HEK293 (cell line): ENCODE data around the gene SRSF9.

Experiments used
- EGR2 ChIP-seq: fragments of 450-650 bp; formaldehyde crosslinking; IDR thresholded peaks from 2 replicates; pipeline ENCODE4 v1.5.1; 2016; ENCODE audit warnings: low read depth, missing biosample characterization, missing genetic modification characterization
- KLF7 ChIP-seq: fragments of 450-650 bp; formaldehyde crosslinking; IDR thresholded peaks from 2 replicates; pipeline ENCODE4 v1.5.1; 2016; ENCODE audit warnings: missing biosample characterization, missing genetic modification characterization, borderline replicate concordance
- PBX3 ChIP-seq: sonication (generic); formaldehyde crosslinking; IDR thresholded peaks from 2 replicates; pipeline ENCODE4 v1.8.1; 2022; ENCODE audit warnings: mild to moderate bottlenecking, moderate library complexity, missing genetic modification reagents
- PRDM6 ChIP-seq: fragments of 450-650 bp; formaldehyde crosslinking; IDR thresholded peaks from 2 replicates; pipeline ENCODE4 v1.5.1; 2017; ENCODE audit warnings: missing biosample characterization, missing genetic modification characterization
- ZBTB21 ChIP-seq: fragments of 450-650 bp; formaldehyde crosslinking; IDR thresholded peaks from 2 replicates; pipeline ENCODE4 v1.5.1; 2017; ENCODE audit warnings: missing biosample characterization, missing genetic modification characterization
- ZFP3 ChIP-seq: fragments of 450-650 bp; formaldehyde crosslinking; IDR thresholded peaks from 2 replicates; pipeline ENCODE4 v1.5.1; 2016; ENCODE audit warnings: low read depth, missing biosample characterization, missing genetic modification characterization
- ZFP69B ChIP-seq: fragments of 450-650 bp; formaldehyde crosslinking; IDR thresholded peaks from 2 replicates; pipeline ENCODE4 v1.5.1; 2016; ENCODE audit warnings: missing biosample characterization, missing genetic modification characterization
- ZNF121 ChIP-seq: fragments of 450-650 bp; formaldehyde crosslinking; IDR thresholded peaks from 2 replicates; pipeline ENCODE4 v1.5.1; 2016; ENCODE audit warnings: missing biosample characterization, missing genetic modification characterization
- ZNF19 ChIP-seq: fragments of 450-650 bp; formaldehyde crosslinking; IDR thresholded peaks from 2 replicates; pipeline ENCODE4; 2016; ENCODE audit warnings: missing biosample characterization, missing genetic modification characterization, low read depth
- ZNF292 ChIP-seq: fragments of 450-650 bp; formaldehyde crosslinking; IDR thresholded peaks from 2 replicates; pipeline ENCODE4 v1.5.1; 2016; ENCODE audit warnings: low read depth, missing biosample characterization, missing genetic modification characterization, borderline replicate concordance
- ZNF335 ChIP-seq: fragments of 450-650 bp; formaldehyde crosslinking; conservative IDR thresholded peaks from 2 replicates; pipeline ENCODE4 v1.5.1; 2016; ENCODE audit warnings: missing biosample characterization, missing genetic modification characterization
- ZNF362 ChIP-seq: fragments of 450-650 bp; formaldehyde crosslinking; IDR thresholded peaks from 2 replicates; pipeline ENCODE4 v1.5.1; 2016; ENCODE audit warnings: missing biosample characterization, missing genetic modification characterization
- ZNF48 ChIP-seq: fragments of 450-650 bp; formaldehyde crosslinking; IDR thresholded peaks from 2 replicates; pipeline ENCODE4 v1.5.1; 2016; ENCODE audit warnings: missing biosample characterization, missing genetic modification characterization
- ZNF518A ChIP-seq: fragments of 450-650 bp; formaldehyde crosslinking; conservative IDR thresholded peaks from 2 replicates; pipeline ENCODE4 v1.5.1; 2016; ENCODE audit warnings: low read depth, missing biosample characterization, missing genetic modification characterization
- ZNF549 ChIP-seq: fragments of 450-650 bp; IDR thresholded peaks from 2 replicates; pipeline ENCODE4 v1.5.1; 2018; ENCODE audit warnings: missing biosample characterization, missing genetic modification characterization, mild to moderate bottlenecking, inconsistent platforms, moderate library complexity
- ZNF600 ChIP-seq: fragments of 450-650 bp; formaldehyde crosslinking; IDR thresholded peaks from 2 replicates; pipeline ENCODE4 v1.5.1; 2016; ENCODE audit warnings: missing biosample characterization, missing genetic modification characterization
- ZNF664 ChIP-seq: fragments of 450-650 bp; formaldehyde crosslinking; IDR thresholded peaks from 2 replicates; pipeline ENCODE4 v1.5.1; 2016; ENCODE audit warnings: missing biosample characterization, missing genetic modification characterization
- ZNF670 ChIP-seq: fragments of 450-650 bp; formaldehyde crosslinking; IDR thresholded peaks from 2 replicates; pipeline ENCODE4 v1.5.1; 2016; ENCODE audit warnings: missing biosample characterization, missing genetic modification characterization, low read depth
- ZNF701 ChIP-seq: fragments of 450-650 bp; formaldehyde crosslinking; IDR thresholded peaks from 2 replicates; pipeline ENCODE4 v1.5.1; 2016; ENCODE audit warnings: missing biosample characterization, missing genetic modification characterization
- ZNF76 ChIP-seq: fragments of 450-650 bp; formaldehyde crosslinking; IDR thresholded peaks from 2 replicates; pipeline ENCODE4; 2016; ENCODE audit warnings: low read depth, missing biosample characterization, missing genetic modification characterization, borderline replicate concordance
- ZNF830 ChIP-seq: fragments of 450-650 bp; IDR thresholded peaks from 2 replicates; pipeline ENCODE4 v1.5.0; 2018; ENCODE audit warnings: missing biosample characterization, missing genetic modification characterization, low read depth, mild to moderate bottlenecking, moderate library complexity
- ZNF837 ChIP-seq: fragments of 450-650 bp; formaldehyde crosslinking; IDR thresholded peaks from 2 replicates; pipeline ENCODE4 v1.5.1; 2016; ENCODE audit warnings: missing biosample characterization, missing genetic modification characterization
- ZNF843 ChIP-seq: fragments of 450-650 bp; formaldehyde crosslinking; IDR thresholded peaks from 2 replicates; pipeline ENCODE4 v1.5.1; 2016; ENCODE audit warnings: missing biosample characterization, missing genetic modification characterization
- ZSCAN16 ChIP-seq: fragments of 450-650 bp; formaldehyde crosslinking; IDR thresholded peaks from 2 replicates; pipeline ENCODE4 v1.5.1; 2016; ENCODE audit warnings: missing biosample characterization, missing genetic modification characterization
- TF ChIP-seq, protein P1 (sequence below): fragments of 450-650 bp; formaldehyde crosslinking; IDR thresholded peaks from 2 replicates; pipeline ENCODE4 v1.5.1; 2016; ENCODE audit warnings: missing biosample characterization, missing genetic modification characterization
- TF ChIP-seq, protein P2 (sequence below): fragments of 450-650 bp; formaldehyde crosslinking; IDR thresholded peaks from 2 replicates; pipeline ENCODE4 v1.5.1; 2016; ENCODE audit warnings: missing biosample characterization, missing genetic modification characterization

Gene SRSF9

DNA sequence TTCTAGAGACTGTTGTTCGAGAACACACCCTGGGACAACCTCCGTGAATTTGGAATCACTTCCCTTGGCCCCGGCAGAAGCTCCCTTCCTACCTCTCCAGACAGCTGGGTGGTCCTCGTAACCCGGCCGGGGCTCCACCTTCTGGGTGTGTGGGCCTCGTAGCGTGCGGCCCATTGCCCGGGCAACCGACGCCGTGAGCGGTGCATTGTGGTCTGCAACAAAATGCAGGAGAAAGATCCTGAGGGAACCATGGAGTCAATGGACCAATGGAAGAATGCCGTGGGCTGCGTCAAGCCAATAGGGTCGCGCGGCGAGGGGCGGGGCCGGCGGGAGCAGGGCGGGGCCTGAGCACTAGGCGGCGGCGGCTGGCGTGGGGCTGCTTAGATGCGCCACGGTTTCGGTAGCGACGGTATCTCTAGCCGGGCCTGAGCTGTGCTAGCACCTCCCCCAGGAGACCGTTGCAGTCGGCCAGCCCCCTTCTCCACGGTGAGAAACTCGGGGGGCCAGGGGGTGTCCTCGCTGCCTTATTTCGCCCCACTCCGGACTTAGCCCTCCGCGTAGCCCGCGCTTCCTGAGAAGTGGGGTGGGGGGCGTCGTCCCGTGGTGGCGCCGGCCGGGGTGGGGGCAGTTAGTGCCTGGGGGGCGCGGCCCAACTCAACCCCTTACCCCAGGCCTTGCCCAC lies 26.3 kb upstream of the SRSF9 start, which contains the start of gene DYNLL1 (continued):
- TF ChIP-seq ZFP69B, result no peak
- TF ChIP-seq ZNF549, result no peak
- TF ChIP-seq ZNF837 (tag by site-specific recombination), result no peak
- TF ChIP-seq ZNF830, result no peak
- no peak; the same call in 1 of the 2 replicates for TF ChIP-seq EGR2 (tag by site-specific recombination)
- peak; percentile 74 for TF ChIP-seq ZNF335 (tag by site-specific recombination)
- TF ChIP-seq ZNF664 (tag by site-specific recombination), result no peak
- TF ChIP-seq ZNF121 (tag by site-specific recombination), result no peak
- no peak for TF ChIP-seq ZNF600 (tag by site-specific recombination)
- TF ChIP-seq ZNF292 (tag by site-specific recombination), result no peak
- TF ChIP-seq ZFP3, result no peak
- TF ChIP-seq, protein P1, sequence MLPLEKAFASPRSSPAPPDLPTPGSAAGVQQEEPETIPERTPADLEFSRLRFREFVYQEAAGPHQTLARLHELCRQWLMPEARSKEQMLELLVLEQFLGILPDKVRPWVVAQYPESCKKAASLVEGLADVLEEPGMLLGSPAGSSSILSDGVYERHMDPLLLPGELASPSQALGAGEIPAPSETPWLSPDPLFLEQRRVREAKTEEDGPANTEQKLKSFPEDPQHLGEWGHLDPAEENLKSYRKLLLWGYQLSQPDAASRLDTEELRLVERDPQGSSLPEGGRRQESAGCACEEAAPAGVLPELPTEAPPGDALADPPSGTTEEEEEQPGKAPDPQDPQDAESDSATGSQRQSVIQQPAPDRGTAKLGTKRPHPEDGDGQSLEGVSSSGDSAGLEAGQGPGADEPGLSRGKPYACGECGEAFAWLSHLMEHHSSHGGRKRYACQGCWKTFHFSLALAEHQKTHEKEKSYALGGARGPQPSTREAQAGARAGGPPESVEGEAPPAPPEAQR, result no peak
- peak; percentile 58; the same call in 1 of the 2 replicates for TF ChIP-seq ZNF518A (tag by site-specific recombination)
- TF ChIP-seq, protein P2, sequence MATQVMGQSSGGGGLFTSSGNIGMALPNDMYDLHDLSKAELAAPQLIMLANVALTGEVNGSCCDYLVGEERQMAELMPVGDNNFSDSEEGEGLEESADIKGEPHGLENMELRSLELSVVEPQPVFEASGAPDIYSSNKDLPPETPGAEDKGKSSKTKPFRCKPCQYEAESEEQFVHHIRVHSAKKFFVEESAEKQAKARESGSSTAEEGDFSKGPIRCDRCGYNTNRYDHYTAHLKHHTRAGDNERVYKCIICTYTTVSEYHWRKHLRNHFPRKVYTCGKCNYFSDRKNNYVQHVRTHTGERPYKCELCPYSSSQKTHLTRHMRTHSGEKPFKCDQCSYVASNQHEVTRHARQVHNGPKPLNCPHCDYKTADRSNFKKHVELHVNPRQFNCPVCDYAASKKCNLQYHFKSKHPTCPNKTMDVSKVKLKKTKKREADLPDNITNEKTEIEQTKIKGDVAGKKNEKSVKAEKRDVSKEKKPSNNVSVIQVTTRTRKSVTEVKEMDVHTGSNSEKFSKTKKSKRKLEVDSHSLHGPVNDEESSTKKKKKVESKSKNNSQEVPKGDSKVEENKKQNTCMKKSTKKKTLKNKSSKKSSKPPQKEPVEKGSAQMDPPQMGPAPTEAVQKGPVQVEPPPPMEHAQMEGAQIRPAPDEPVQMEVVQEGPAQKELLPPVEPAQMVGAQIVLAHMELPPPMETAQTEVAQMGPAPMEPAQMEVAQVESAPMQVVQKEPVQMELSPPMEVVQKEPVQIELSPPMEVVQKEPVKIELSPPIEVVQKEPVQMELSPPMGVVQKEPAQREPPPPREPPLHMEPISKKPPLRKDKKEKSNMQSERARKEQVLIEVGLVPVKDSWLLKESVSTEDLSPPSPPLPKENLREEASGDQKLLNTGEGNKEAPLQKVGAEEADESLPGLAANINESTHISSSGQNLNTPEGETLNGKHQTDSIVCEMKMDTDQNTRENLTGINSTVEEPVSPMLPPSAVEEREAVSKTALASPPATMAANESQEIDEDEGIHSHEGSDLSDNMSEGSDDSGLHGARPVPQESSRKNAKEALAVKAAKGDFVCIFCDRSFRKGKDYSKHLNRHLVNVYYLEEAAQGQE (tag by site-specific recombination), result no peak
- TF ChIP-seq ZNF19 (tag by site-specific recombination), result no peak
- no peak for TF ChIP-seq ZNF670 (tag by site-specific recombination)
- no peak for TF ChIP-seq ZBTB21
- no peak for TF ChIP-seq PRDM6 (tag by site-specific recombination)
- TF ChIP-seq ZNF701 (tag by site-specific recombination), result no peak
- peak; percentile 94 for TF ChIP-seq ZNF76 (tag by site-specific recombination)
- TF ChIP-seq KLF7 (tag by site-specific recombination), result 0 out of 2 replicates have a peak, but pooled peaks have one; percentile 10
- no peak for TF ChIP-seq PBX3 (CRISPR knock-in tag)
- no peak for TF ChIP-seq ZNF362 (tag by site-specific recombination)
- TF ChIP-seq ZSCAN16, result no peak
- no peak for TF ChIP-seq ZNF48 (tag by site-specific recombination)
- 0 out of 2 replicates have a peak, but pooled peaks have one; percentile 32 for TF ChIP-seq ZNF843 (tag by site-specific recombination)
